Panc1 (cell line): ENCODE measurements around the gene TEX53.

ENCODE experiments used
- POLR2AphosphoS5 ChIP-seq: IDR thresholded peaks from 2 replicates; pipeline ENCODE4 v1.6.1; 2012; ENCODE audit warnings: mild to moderate bottlenecking, low read depth, low read length, moderate library complexity
- REST ChIP-seq, 2 experiments: IDR thresholded peaks; 2 replicates each; pipeline ENCODE4 v1.6.1; 2011 to 2012; ENCODE audit warnings: low read depth in 2 of 2, control low read depth in 1 of 2, low read length in 1 of 2, mild to moderate bottlenecking in 1 of 2, moderate library complexity in 1 of 2; ENCODE audit not compliant: insufficient read depth in 1 of 2
- TF ChIP-seq, protein P1 (sequence below): fragments of 450-650 bp; IDR thresholded peaks from 2 replicates; pipeline ENCODE4 v1.5.1; 2017; ENCODE audit warnings: mild to moderate bottlenecking

DNA sequence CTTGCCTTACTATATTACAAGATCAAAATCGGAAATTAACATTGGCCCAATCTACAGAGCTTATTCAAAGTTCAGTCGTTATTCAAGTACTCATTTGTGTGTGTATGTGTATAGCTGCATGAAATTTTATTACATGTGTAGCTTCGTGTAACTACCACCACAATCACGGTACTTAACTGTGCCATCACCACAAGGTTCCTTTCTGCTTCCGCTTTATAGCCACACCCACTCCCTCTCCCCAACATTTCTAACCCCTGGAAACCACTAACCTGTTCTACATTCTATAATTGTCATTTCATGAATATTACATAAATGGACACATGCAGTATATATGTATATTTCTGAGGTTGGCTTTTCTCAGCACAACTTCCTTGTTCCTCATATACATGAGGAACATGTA is 28.3 kb upstream of the TEX53 start:
- TF ChIP-seq, protein P1, sequence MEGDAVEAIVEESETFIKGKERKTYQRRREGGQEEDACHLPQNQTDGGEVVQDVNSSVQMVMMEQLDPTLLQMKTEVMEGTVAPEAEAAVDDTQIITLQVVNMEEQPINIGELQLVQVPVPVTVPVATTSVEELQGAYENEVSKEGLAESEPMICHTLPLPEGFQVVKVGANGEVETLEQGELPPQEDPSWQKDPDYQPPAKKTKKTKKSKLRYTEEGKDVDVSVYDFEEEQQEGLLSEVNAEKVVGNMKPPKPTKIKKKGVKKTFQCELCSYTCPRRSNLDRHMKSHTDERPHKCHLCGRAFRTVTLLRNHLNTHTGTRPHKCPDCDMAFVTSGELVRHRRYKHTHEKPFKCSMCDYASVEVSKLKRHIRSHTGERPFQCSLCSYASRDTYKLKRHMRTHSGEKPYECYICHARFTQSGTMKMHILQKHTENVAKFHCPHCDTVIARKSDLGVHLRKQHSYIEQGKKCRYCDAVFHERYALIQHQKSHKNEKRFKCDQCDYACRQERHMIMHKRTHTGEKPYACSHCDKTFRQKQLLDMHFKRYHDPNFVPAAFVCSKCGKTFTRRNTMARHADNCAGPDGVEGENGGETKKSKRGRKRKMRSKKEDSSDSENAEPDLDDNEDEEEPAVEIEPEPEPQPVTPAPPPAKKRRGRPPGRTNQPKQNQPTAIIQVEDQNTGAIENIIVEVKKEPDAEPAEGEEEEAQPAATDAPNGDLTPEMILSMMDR, result no peak
- no peak for TF ChIP-seq POLR2AphosphoS5
- TF ChIP-seq REST (IDR thresholded peaks at IDR 0.05; ENCODE audit: insufficient read depth in 1 of 2, low read depth in 2 of 2, low read length in 1 of 2), result no peak
